ENCODE results near the gene TMUB1. TPM values are rescaled to one million over a fixed set of nuclear protein-coding genes. Genes with fewer than 3 reads are reported as not detected.

TMUB1 gene
- total and polyA plus RNA-seq, 9 of the 15 experiments (the other 6 are each of a cell fraction or from before 2014, with no cell fraction given), result 0.14 to 241 (median 74.1) TPM

DNA sequence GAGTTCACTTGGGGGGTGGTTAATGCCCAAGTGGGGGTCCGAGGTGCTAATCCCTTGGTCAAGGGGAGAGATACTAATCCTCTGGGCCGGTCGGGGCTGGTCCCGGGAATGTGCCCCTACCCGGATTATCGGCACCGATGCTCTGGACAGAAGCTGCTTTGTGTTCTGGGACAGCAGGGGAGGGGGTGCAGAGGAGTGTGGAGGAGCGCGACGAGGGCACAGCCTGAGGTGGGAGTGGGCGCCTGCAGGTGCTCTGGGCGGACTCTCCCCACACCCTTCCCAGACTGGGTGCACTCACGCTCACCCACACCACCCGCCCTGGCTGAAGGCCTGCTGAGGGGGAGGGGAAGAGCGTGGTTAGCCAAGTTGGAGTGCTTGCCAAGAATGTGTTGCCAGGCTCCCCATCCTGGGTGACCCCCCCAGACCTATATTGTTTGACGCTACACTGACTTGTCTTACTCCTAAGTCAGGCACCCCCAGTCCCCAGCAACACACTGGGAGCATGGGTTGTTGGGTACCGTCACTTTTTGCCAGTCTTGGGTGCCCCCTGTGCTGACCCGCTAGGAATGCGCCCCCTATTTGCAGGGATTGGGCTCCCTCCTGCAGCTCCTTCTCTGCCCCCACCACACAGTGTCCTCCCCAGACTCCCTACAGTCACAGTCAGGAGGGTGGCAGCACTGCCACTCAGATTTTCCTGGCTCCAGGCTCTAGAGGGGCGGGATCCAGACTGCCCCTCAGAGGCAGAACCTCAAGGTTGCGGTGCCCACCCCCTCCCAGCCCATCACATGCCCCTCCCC lies 22.7 kb downstream of the TMUB1 start (continued):
- TF ChIP-seq, protein P1, sequence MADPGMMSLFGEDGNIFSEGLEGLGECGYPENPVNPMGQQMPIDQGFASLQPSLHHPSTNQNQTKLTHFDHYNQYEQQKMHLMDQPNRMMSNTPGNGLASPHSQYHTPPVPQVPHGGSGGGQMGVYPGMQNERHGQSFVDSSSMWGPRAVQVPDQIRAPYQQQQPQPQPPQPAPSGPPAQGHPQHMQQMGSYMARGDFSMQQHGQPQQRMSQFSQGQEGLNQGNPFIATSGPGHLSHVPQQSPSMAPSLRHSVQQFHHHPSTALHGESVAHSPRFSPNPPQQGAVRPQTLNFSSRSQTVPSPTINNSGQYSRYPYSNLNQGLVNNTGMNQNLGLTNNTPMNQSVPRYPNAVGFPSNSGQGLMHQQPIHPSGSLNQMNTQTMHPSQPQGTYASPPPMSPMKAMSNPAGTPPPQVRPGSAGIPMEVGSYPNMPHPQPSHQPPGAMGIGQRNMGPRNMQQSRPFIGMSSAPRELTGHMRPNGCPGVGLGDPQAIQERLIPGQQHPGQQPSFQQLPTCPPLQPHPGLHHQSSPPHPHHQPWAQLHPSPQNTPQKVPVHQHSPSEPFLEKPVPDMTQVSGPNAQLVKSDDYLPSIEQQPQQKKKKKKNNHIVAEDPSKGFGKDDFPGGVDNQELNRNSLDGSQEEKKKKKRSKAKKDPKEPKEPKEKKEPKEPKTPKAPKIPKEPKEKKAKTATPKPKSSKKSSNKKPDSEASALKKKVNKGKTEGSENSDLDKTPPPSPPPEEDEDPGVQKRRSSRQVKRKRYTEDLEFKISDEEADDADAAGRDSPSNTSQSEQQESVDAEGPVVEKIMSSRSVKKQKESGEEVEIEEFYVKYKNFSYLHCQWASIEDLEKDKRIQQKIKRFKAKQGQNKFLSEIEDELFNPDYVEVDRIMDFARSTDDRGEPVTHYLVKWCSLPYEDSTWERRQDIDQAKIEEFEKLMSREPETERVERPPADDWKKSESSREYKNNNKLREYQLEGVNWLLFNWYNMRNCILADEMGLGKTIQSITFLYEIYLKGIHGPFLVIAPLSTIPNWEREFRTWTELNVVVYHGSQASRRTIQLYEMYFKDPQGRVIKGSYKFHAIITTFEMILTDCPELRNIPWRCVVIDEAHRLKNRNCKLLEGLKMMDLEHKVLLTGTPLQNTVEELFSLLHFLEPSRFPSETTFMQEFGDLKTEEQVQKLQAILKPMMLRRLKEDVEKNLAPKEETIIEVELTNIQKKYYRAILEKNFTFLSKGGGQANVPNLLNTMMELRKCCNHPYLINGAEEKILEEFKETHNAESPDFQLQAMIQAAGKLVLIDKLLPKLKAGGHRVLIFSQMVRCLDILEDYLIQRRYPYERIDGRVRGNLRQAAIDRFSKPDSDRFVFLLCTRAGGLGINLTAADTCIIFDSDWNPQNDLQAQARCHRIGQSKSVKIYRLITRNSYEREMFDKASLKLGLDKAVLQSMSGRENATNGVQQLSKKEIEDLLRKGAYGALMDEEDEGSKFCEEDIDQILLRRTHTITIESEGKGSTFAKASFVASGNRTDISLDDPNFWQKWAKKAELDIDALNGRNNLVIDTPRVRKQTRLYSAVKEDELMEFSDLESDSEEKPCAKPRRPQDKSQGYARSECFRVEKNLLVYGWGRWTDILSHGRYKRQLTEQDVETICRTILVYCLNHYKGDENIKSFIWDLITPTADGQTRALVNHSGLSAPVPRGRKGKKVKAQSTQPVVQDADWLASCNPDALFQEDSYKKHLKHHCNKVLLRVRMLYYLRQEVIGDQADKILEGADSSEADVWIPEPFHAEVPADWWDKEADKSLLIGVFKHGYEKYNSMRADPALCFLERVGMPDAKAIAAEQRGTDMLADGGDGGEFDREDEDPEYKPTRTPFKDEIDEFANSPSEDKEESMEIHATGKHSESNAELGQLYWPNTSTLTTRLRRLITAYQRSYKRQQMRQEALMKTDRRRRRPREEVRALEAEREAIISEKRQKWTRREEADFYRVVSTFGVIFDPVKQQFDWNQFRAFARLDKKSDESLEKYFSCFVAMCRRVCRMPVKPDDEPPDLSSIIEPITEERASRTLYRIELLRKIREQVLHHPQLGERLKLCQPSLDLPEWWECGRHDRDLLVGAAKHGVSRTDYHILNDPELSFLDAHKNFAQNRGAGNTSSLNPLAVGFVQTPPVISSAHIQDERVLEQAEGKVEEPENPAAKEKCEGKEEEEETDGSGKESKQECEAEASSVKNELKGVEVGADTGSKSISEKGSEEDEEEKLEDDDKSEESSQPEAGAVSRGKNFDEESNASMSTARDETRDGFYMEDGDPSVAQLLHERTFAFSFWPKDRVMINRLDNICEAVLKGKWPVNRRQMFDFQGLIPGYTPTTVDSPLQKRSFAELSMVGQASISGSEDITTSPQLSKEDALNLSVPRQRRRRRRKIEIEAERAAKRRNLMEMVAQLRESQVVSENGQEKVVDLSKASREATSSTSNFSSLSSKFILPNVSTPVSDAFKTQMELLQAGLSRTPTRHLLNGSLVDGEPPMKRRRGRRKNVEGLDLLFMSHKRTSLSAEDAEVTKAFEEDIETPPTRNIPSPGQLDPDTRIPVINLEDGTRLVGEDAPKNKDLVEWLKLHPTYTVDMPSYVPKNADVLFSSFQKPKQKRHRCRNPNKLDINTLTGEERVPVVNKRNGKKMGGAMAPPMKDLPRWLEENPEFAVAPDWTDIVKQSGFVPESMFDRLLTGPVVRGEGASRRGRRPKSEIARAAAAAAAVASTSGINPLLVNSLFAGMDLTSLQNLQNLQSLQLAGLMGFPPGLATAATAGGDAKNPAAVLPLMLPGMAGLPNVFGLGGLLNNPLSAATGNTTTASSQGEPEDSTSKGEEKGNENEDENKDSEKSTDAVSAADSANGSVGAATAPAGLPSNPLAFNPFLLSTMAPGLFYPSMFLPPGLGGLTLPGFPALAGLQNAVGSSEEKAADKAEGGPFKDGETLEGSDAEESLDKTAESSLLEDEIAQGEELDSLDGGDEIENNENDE (IDR thresholded peaks at IDR 0.05; ENCODE audit: low read depth, low read length), result peak; percentile 33
- no peak for TF ChIP-seq MAFF (IDR thresholded peaks at IDR 0.05; ENCODE audit: low read length)
- TF ChIP-seq, protein P2, sequence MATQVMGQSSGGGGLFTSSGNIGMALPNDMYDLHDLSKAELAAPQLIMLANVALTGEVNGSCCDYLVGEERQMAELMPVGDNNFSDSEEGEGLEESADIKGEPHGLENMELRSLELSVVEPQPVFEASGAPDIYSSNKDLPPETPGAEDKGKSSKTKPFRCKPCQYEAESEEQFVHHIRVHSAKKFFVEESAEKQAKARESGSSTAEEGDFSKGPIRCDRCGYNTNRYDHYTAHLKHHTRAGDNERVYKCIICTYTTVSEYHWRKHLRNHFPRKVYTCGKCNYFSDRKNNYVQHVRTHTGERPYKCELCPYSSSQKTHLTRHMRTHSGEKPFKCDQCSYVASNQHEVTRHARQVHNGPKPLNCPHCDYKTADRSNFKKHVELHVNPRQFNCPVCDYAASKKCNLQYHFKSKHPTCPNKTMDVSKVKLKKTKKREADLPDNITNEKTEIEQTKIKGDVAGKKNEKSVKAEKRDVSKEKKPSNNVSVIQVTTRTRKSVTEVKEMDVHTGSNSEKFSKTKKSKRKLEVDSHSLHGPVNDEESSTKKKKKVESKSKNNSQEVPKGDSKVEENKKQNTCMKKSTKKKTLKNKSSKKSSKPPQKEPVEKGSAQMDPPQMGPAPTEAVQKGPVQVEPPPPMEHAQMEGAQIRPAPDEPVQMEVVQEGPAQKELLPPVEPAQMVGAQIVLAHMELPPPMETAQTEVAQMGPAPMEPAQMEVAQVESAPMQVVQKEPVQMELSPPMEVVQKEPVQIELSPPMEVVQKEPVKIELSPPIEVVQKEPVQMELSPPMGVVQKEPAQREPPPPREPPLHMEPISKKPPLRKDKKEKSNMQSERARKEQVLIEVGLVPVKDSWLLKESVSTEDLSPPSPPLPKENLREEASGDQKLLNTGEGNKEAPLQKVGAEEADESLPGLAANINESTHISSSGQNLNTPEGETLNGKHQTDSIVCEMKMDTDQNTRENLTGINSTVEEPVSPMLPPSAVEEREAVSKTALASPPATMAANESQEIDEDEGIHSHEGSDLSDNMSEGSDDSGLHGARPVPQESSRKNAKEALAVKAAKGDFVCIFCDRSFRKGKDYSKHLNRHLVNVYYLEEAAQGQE (IDR thresholded peaks at IDR 0.05; ENCODE audit: borderline replicate concordance), result 0 out of 2 replicates have a peak, but pooled peaks have one; percentile 18
- TF ChIP-seq, protein P2 (CRISPR knock-in tag; IDR thresholded peaks at IDR 0.05; ENCODE audit: low read depth), result no peak
- TF ChIP-seq HMGN3 (IDR thresholded peaks at IDR 0.05; ENCODE audit: borderline replicate concordance, extremely low read depth, insufficient read length, low read depth, low read length), result peak; percentile 74
- TF ChIP-seq ZBTB7A (IDR thresholded peaks at IDR 0.05; ENCODE audit: borderline replicate concordance, control insufficient read depth, low read depth, low read length), result peak; percentile 2; the same call in 1 of the 2 replicates
- TF ChIP-seq ZNF165 (CRISPR knock-in tag; IDR thresholded peaks at IDR 0.05; ENCODE audit: borderline replicate concordance), result 0 out of 2 replicates have a peak, but pooled peaks have one; percentile 17

Measured in K562 (cell line).